Measurements from ENCODE around the gene AEBP1.
A peak's percentile ranks its signal among the peaks of the same experiment; 100 is the strongest.
"Not testable (repeated sequence)": the region's sequence is repeated elsewhere in the genome, so short reads cannot be mapped to it uniquely, and the experiment has no call there.

AEBP1 gene

DNA sequence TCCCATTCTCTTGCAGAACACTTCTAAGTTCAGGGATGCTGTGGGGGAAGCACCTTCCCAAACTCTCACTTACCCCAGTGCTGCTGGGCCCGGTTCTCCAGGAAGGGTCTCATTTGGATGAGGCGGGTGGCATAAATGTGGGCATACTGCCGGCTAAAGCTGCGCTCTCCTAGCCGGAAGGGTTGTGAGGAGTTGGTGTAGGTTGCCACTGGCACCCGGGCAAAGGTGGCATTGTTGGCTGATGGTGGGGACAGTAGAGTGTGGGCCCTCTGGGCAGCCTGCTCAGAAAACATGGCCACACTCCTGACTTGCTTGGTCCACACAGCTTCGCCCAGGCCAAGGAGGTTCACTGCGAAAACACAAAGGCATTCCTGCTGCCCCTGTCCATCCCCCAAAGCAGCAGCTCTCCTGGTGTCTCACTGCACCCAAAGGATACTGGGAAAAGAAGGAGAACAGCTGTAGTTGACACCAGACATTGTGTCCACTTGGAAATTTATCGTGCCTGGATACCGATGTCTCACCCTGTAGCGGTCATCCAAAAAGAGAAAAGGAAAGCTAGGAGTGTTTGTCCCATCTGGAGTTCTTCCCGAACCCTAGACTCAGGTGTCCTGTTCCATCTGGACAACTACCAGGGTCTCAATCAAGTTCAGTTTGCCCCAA, 17.7 kb downstream of the AEBP1 start:
- DNase-seq: no peak

DNA sequence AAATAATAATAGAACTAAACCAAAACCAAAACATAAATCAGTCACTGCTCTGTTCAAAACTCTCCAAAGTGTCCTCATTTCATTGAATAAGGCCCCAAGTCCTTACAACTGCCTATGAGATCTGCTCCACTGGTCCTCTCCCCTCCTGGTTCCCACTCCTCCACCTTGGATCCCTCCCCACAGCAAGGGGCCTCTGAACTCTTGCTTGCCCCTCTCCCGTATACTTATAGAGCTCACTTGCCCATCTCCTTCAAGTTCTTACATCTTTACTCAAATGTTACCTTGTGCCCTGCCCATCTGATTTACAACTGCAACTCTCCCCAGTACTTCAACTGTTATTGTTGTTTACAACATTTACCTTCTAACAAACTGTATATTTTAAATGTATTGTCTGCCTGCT, 18.4 kb downstream of the AEBP1 start:
- DNase-seq: no peak

DNA sequence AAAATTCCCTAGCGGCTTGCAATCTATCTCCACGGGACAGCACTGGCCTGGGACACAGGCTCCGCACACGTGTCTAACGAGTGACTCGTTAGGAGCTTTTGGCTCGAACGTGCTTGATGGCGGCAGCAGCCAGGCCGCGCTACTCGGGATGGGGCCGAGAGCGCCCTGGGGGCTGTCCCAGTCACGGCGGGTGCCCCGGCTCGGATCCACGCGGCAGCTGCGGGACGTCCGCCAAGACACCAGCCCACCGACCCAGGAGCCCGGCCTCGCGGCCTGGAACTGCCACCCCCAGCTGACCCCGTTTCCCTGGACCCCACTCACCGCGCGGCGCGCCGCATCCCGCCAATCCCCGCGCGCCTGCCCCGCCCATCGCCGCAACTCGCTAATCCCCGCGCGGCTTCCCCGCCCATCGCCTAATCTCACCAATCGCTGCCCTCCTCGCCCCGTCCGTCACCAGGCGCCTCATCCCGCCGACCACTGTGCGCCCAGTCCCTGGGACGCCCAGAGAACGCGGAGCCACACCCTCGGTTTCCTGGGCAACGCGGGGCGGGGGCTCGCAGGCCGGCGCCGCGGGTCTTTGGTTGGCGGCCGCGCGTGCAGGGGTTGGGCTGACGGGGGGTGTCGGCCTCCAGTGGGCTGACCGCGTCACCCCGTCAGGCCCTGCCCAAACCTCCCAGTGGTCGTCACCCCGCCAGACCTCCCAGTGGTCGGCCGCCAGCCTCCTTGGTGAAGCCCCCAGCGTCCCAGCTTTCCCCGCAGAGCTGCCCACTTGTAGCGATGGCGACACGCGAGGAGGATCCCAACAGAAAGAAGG, 19.3 kb downstream of the AEBP1 start, which contains the start of gene POLD2:
POLD2 (minus strand) TSS at position 359 of the 814 bp plus-strand sequence. CDS start 1,495 bp downstream, outside the sequence.
- peak; percentile 99 for DNase-seq

DNA sequence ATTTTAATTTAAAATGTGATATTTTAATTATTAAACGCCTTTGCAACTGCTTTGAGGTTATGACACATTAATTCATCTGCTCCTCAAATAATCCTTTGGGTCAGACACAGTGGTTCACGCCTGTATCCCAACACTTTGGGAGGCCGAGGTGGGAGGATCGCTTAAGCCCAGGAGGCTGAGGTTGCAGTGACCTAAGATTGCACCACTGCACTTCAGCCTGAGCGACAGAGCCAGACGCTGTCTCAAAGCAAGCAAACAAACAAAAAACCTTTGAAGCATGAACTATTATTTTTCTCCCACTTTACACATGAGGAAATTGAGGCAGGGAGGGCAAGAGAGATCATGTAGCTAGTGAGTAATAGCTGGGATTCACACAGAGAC, 20.7 kb downstream of the AEBP1 start:
- DNase-seq: no peak

DNA sequence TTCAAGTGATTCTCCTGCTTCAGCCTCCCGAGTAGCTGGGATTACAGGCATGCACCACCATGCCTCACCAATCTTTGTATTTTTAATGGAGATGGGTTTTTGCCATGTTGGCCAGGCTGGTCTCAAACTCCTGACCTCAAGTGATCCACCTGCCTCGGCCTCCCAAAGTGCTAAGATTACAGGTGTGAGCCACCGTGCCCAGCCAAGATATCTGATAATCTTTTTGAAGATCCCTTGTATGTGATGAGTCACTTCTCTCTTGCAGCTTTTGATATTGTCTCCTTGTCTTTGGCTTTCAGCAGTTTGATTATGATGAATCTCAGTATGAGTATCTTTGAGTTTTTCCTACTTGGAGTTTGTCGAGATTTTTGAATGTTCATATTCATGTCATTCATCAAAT, 22.4 kb downstream of the AEBP1 start:
- DNase-seq: not testable (repeated sequence)

DNA sequence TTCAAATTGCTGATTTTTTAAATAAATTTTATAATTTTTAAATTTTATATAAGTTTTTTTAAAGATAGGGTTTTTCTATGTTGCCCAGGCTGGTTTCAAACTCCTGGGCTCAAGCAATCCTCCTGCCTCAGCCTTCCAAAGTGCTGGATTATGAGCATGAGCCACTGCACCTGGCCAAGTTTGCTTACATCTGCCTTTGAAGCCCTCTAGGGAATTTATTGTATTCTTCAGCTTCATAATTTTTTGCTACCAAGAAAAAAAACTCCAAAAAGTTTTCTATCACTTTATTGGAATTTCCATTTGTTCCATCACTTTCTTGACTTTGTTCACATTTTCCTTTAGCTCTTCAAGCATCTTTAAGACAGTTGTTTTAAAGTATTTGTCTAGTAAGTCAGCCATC, 23.0 kb downstream of the AEBP1 start:
- DNase-seq: no peak

DNA sequence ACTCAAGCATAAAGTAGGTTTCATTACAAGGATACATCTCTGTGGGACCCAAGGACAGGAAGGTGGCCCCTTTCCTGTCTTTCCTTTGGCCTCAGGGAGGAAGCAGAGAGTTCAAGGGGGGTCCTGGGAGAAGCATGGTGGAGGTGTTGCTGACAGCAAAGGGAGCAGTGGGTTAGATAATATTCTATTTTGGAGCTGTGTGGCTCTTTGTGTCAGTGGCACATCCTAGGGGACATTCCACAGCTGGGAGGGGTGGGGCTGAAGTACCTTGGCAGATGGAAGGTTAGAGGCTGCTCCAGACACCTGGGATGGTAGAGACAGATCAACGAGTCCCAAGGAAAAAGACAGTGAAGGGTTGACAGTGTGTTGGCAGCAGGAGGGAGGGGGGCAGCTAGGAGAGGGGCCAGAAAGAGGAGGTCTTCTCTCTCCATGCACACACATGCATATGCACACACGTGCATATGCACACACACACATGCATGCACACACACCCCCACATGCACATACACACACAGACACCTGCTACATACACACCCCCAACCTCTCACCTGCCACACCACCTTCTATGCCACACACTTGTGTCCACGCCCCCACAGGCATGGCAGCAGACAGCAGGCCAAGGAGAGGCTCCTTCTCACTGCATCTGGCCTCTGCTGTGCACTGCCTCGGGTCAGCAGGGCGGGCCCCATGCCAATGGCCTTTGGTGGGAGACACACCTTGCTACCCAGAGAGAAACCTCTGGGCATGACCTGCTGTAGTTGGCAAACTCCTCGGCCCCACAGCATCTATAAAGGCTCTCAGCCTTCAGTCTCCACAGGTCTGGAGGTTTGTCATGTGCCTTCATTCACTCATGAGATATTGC, 24.8 kb downstream of the AEBP1 start:
- DNase-seq: no peak

DNA sequence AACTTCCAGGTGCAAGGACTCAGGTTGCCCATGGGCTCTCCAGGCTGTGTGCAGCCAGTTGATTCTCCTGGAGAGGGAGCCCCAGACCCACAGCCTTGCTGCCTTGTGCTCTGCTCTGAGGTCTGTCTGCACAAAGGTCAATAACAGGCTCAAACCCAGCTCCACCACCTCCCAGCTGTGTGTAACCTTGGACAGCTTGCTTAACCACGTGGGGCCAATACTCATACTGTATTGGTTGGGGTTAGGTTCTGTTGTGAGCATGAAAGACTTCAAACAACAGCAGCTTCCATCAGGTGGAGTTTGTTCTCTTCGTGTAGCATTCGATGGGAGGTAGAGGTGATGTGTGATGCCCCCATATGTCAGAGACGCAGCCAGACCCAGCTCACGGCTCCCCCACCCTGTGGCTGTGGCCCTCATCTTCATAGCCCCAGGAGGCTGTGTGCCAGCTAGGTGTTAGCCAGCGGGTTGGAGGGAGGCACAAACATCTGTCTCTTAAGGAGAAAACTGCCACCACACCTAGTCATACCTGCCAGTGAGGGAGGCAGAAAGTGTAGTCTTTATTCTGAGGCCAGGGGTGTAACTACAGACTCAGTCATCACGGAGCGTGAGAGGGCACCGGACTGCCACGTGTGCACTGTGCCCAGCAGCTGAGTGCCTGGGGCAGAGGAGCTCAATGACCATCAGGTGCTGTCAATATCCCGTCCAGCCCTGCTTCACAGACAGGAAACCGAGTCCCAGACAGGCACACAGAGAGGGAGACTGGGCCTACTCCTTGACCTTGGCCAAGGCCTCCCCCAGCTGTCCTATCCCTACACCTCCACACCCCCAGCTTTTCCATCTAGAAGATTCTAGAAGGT, 27.3 kb downstream of the AEBP1 start:
- DNase-seq: no peak

DNA sequence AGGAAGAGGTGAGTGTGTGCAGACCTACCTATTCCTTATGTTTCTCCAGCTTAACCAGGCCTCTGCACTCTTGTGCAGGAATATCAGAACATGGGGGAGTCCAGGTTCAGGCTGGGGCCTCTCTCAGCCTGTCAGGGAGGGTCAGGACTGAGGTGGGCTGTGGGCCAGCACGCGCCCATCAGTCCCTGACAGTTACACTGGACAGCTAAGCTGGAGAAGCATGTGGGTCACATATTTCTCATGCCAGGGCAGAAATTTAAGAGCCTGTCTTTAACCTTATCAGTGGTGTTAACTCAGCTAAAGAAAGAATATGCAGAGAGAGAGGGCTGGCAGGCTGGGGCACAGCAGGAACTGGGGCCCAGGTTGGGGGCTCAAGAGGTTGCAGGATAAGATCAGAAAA, 27.9 kb downstream of the AEBP1 start:
- DNase-seq: no peak

DNA sequence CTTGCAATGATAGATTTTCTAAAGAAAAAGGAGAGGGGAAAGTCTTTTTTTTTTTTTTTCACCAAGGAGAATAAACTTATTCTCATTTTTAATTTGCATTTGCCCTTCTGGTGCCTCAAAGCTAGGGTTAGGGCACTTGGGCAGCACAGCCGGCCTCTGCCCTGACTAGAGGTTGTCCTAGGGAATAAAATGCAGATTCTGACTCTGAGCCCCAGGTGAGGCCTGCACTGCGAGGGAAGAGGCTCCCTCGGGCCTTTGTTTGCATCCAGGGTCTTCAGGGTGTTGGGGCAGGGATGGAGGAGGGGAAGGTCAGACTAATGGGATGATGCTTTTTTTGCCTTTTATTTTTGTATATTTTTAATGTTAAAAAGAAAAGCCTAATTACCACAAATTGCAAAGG, 29.1 kb downstream of the AEBP1 start:
- no peak for DNase-seq

DNA sequence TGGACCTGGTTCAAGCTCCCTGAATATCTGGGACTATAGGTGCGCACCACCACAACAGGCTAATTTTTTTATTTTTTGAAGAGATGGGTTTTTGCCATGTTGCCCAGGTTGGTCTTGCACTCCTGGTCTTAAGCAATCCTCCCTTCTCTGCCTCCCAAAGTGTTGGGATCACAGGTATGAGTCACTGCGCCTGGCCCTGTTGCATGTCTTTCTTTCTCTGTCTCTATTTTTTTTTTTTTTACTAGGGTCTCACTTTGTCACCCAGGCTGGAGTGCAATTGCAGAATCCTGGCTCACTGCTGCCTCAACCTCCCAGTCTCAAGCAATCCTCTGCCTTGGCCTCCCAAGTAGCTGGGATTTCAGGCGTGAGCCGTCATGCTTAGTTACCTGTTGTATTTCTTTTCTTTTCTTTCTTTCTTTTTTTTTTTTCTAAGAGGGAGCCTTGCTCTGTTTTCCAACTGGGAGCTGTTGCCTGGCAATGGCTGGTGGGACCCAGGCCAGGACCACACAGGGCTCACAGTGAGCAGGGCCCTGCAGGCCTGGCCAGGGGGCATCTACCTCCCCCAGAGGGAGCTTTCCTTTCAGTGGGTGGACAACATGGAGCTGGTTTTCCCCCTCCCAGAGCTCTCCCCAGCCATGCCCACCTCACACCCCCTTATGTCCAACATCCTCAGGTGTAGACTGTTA, 30.9 kb downstream of the AEBP1 start:
- DNase-seq: no peak

DNA sequence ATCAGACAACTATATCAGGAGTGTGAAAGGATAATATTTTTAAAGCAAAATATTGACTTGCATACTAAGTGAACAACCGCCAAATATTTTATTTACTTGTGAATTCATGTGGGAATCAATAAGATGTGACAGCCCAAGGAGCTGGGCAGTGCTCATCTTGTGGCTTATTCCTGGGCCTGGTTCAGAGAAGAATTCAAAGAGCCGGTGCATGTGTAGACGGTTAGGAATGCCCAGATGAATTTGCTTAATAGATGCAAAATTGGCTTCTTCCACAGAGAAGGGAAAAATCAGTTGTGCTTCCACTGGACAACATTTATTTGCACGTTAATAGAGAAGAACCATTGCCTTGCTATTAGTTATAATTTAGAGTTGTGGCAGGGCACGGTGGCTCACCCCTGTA, 32.6 kb downstream of the AEBP1 start:
- DNase-seq: no peak

DNA sequence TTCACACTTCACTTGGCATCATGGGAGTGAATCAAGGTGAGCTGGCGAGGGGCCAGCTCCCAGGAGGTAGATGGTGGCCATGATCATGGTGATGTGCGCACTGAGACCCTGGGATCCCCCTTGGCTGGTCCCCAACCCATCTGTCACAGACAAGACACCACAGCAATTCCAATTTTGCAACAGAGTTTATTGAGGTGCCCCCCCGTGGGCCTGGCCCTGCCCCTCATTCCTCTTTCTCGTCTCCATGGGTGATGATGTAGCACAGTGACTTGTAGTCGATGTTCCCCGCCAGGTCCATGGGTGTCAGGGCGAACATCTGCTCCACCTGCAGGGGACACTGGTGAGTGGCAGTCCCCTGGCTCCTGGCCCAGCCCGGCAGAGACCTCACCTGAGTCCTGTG, 34.6 kb downstream of the AEBP1 start:
- DNase-seq: no peak

DNA sequence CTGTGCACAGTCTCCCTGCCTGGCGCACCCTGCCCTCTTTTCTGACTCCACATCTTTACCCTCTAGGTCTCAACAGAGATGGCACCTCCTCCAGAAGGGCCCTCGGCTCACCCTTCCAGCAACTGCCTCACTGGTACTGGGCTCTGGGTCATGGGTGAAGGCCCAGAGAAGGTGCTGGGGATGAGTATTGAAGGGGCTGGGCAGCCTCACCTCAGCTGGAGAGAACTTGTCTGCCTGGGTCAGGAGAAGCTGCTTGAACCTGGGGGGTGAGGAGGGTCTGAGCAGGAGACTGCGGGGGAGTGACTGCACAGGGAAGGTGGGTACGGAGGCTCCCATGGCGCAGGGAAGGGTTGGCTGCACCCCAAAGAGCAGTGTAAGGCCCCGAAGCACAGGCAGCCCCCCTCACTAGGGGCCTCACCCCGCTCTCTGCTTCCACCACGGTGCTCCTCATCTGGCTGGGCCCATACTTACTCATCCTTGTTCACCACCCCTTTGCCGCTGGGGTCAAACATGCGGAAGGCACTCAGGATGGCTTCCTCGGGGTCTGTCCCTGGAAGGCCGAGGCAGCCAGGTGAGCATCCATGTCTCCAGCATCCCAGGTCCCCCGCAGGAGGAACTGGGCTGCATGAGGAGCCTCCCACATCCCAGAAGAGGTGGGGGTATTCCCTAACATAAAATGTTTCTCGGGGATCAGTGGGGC, 35.3 kb downstream of the AEBP1 start:
- DNase-seq: no peak

DNA sequence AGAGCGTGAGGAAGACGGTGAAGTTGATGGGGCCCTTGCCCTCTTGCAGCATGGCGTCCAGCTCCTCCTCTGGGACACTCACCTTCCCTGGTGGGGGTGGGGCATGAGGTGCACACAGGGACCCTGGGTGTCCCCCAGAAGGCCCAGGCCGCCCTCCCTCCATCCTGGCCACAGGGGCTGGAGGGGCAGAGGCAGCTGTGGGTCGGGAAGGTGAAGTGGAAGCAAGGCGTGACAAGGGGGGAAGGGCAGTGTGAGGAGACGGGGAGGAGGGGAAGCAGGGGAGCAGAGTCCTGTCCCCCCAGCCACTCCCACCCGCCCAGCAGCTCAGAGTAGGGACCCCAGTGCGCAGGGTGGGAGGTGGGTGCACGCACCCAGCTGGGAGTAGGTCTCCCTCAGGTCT, 36.2 kb downstream of the AEBP1 start:
- DNase-seq: no peak

DNA sequence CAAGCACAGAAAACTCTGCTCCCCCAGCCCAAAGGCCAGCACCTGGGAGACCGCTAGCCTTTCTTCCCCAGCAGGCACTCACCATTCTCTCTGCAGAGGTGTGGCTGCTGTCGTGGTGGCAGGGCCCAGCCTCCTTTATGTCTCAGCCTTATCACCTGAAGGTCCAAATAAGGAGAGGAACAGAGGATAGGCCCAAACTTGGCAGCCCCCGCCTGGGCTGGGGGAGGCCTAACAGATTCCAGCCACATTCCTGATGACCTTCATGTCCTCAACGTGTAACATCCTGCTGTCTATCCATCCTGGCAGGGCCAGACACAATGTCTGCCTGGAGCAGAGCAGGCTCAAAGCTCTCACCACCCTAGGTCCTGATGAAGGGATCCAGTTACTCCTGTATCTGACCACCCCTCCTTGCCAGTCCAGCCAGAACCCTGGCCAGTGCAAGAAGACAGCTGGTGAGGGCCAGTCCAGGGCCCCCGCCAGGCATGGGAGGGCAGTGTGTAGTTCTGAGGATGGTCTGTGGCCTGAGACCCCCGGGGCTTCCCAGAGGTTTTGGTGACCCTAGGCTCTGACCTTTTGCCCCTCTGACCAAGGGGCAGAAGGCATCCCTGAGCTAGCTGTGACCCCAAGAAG, 37.2 kb downstream of the AEBP1 start, which contains the start of gene MYL7:
MYL7 (minus strand) TSS at position 112 of the 630 bp plus-strand sequence; CDS start at position 85, 27 bp downstream.
- no peak for DNase-seq

DNA sequence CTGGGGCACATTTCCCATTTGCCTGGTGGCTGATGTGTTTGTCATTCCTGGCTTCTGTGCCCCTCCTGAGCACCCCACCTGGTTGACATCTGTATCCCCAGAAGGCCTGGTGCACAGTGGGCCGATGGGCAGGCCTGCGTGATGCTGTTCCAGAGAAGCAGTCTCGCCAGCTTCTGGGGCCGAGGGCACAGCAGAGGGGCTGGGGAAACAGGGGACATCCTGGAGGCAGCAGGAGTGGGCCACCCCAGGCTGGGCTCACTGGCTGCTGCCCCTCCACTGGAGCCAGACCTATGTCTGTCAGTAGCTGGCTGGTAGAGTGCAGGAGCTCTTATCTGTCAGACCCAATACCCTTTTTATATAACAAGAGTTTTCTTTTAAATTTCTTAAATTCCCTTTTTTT, 37.9 kb downstream of the AEBP1 start:
- no peak for DNase-seq

DNA sequence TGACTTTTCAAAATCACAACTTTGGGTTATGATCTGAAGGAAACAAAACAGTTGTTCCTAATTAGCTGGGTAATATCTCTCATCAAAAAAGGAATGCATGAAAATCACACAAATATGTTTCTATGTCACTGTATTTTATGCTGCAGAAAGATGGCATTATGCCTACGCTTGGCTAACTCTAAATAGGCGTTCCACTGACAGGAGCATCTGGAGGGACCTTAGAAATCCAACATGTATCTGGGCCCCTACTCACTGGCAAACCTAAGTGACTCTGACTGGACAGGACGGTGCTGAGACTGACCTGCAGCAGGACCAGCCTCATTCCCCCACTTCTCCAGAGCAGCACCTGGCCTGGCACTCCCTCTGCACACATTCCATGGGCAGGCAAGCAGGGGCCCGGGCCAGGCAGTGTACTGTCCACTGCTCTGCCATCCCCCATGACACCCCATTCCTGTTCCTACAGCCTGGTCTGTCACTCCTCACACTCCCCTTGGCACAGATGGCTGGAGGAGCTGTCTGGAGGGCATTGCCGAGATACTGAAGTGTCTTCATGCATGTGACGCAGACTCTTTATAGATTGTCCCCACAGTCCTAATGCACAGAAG, 39.6 kb downstream of the AEBP1 start:
- no peak for DNase-seq

DNA sequence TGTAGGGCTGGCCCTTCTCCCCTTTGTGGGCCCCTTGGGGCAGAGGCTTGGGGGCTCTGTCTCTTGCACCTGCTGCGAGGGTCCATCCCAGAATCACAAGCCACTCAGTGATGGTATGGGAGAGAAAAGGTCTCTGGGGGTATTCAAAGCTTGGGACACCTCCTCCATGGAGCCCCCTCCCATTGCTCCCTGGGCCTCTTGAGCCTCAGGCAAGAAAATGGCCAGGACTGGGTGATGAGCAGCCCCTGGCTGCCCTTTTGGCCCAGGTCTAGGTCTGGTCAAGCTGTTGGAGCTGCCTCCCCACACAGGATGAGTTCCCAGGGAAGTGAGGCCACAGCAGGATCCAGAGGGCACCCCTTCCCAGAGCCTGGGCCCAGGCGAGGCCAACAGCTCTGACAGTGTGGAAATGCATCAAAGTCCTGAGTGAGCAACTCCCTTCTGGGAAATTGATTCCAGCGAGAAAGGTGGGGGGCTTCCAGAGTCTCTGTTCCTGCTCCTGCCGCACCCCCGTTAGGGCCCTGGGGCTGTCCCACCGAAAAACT, 40.4 kb downstream of the AEBP1 start:
- no peak for DNase-seq

DNA sequence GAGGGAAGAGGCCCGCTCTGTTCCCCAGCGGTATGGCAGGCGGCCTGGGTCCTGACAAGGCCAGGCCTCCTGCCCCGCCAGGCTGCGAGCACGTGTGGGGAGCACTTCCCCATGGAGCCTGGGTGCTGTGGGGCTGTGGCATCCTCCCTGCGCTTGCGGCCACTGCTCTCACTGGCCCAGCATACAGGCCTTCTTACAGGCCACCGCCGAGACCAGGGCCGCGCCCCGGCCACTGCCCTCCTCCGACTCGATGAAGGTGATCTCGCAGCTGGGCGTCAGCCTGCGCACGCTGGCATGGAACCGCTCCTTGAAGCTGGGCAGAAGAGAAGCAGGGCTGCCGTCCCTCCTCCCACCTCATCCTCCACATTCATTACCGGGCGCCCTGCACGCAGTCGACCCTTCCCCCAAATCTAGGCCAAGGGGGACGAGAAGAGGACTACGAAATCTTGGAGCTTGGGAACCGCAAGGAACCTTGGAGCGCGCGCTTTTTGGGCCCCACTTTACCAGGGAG, 40.9 kb downstream of the AEBP1 start:
- DNase-seq: no peak
